Suprapubic skin (tissue), 4 donors: ENCODE data around the gene NECAB3. TPM values are rescaled to one million over a fixed set of nuclear protein-coding genes. Genes with fewer than 3 reads are reported as not detected.

ENCODE experiments used
- DNase-seq, 2 donors: peaks; one replicate each; pipeline ENCODE4 v3.0.0-alpha.2; 2019; ENCODE audit warnings: low spot score in 2 of 2
- H3K27ac ChIP-seq: fragments of 200-600 bp; sonication (generic); one replicate; pipeline ENCODE4 v1.5.1; 2019
- H3K27me3 ChIP-seq: fragments of 200-600 bp; sonication (generic); one replicate; pipeline ENCODE4 v1.5.1; 2019
- H3K36me3 ChIP-seq: fragments of 200-600 bp; sonication (generic); one replicate; pipeline ENCODE4 v1.5.1; 2019
- H3K4me1 ChIP-seq: fragments of 200-600 bp; sonication (generic); one replicate; pipeline ENCODE4 v1.5.1; 2019
- H3K4me3 ChIP-seq: fragments of 200-600 bp; sonication (generic); one replicate; pipeline ENCODE4 v1.5.1; 2019; ENCODE audit warnings: mild to moderate bottlenecking
- H3K9me3 ChIP-seq: fragments of 200-600 bp; sonication (generic); one replicate; pipeline ENCODE4 v1.5.1; 2019
- EP300 ChIP-seq: sonication (generic); formaldehyde crosslinking; IDR thresholded peaks from one replicate; pipeline ENCODE4 v1.6.1; 2017; ENCODE audit warnings: antibody characterized with exemption
- POLR2A ChIP-seq, 2 donors: fragments of 450-650 bp; IDR thresholded peaks; one replicate each; pipeline ENCODE4 v1.6.1; 2017; ENCODE audit warnings: antibody characterized with exemption in 2 of 2, mild to moderate bottlenecking in 2 of 2, moderate library complexity in 2 of 2
- POLR2AphosphoS5 ChIP-seq, 3 donors: sonication (generic); formaldehyde crosslinking; IDR thresholded peaks; one replicate each; pipeline ENCODE4 v1.6.1; 2017; ENCODE audit warnings: antibody characterized with exemption in 3 of 3
- WGBS: methylation state at CpG from one replicate; pipeline ENCODE4 v1.1.5; 2018; 5-methylcytosine and 5-hydroxymethylcytosine counted together
- total RNA-seq, 4 donors: library from RNA; depleted of rRNA; stranded (reverse); fragments of >200 nt; gene quantifications; one replicate each; pipeline ENCODE4 v1.1.0, GENCODE V29; 2016
- TF ChIP-seq, protein P1 (sequence below), 2 donors: fragments of 200-600 bp in 1 of 2; fragments of 450-650 bp in 1 of 2; sonication (generic) in 1 of 2; IDR thresholded peaks; one replicate each; pipeline ENCODE4 v1.5.1; 2016 to 2019; ENCODE audit warnings: antibody characterized with exemption in 2 of 2, mild to moderate bottlenecking in 1 of 2, moderate library complexity in 1 of 2

The NECAB3 gene
- total RNA-seq, 4 donors from 2014 or later: 19.9 to 37.5 (median 22.1) TPM

GRCh38 chr20:33713865-33714367 lies 39.7 kb upstream of the NECAB3 start:
- H3K27ac ChIP-seq: no peak overlapping the region
- 73% methylated on average over 10 of the region's 10 CpGs for WGBS
- DNase-seq: no peak
- H3K4me3 ChIP-seq: no peak overlapping the region
- H3K27me3 ChIP-seq: no peaks in the 10 kb centered on the region
- peaks cover 38% of the 10 kb centered on the region for H3K36me3 ChIP-seq
- no peak for TF ChIP-seq POLR2A (IDR thresholded peaks at IDR 0.05)
- TF ChIP-seq, protein P1, sequence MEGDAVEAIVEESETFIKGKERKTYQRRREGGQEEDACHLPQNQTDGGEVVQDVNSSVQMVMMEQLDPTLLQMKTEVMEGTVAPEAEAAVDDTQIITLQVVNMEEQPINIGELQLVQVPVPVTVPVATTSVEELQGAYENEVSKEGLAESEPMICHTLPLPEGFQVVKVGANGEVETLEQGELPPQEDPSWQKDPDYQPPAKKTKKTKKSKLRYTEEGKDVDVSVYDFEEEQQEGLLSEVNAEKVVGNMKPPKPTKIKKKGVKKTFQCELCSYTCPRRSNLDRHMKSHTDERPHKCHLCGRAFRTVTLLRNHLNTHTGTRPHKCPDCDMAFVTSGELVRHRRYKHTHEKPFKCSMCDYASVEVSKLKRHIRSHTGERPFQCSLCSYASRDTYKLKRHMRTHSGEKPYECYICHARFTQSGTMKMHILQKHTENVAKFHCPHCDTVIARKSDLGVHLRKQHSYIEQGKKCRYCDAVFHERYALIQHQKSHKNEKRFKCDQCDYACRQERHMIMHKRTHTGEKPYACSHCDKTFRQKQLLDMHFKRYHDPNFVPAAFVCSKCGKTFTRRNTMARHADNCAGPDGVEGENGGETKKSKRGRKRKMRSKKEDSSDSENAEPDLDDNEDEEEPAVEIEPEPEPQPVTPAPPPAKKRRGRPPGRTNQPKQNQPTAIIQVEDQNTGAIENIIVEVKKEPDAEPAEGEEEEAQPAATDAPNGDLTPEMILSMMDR (IDR thresholded peaks at IDR 0.05): no peak
- no peaks in the 10 kb centered on the region for H3K9me3 ChIP-seq
- peaks cover 7% of the 10 kb centered on the region for H3K4me1 ChIP-seq

GRCh38 chr20:33711446-33711738 lies 37.2 kb upstream of the NECAB3 start:
- Histone ChIP-seq H3K36me3 (peaks cover 51% of the 10 kb centered on the region), H3K4me3 (no peak overlapping the region), H3K27me3 (no peaks in the 10 kb centered on the region), H3K4me1 (peaks cover 5% of the 10 kb centered on the region), H3K27ac (no peak overlapping the region), H3K9me3 (no peaks in the 10 kb centered on the region)
- TF ChIP-seq EP300 (no peak), POLR2A (IDR thresholded peaks at IDR 0.05) (no peak)
- 87% methylated on average over 1 of the region's 1 CpG for WGBS
- no peak for DNase-seq

- no peaks in the 10 kb centered on the region for H3K27me3 ChIP-seq
- WGBS: 81% methylated on average over 14 of the region's 14 CpGs
- H3K27ac ChIP-seq: no peak overlapping the region
- DNase-seq: no peak
- H3K9me3 ChIP-seq: no peaks in the 10 kb centered on the region
- peaks cover 5% of the 10 kb centered on the region for H3K4me1 ChIP-seq
- TF ChIP-seq EP300 (no peak), POLR2AphosphoS5 (IDR thresholded peaks at IDR 0.05) (no peak), POLR2A (IDR thresholded peaks at IDR 0.05) (no peak)
- TF ChIP-seq, protein P1 (IDR thresholded peaks at IDR 0.05): no peak
- H3K36me3 ChIP-seq: peaks cover 56% of the 10 kb centered on the region
- H3K4me3 ChIP-seq: no peak overlapping the region
These were observed 36.6 kb upstream of the NECAB3 start for GRCh38 chr20:33710681-33711445.

DNA sequence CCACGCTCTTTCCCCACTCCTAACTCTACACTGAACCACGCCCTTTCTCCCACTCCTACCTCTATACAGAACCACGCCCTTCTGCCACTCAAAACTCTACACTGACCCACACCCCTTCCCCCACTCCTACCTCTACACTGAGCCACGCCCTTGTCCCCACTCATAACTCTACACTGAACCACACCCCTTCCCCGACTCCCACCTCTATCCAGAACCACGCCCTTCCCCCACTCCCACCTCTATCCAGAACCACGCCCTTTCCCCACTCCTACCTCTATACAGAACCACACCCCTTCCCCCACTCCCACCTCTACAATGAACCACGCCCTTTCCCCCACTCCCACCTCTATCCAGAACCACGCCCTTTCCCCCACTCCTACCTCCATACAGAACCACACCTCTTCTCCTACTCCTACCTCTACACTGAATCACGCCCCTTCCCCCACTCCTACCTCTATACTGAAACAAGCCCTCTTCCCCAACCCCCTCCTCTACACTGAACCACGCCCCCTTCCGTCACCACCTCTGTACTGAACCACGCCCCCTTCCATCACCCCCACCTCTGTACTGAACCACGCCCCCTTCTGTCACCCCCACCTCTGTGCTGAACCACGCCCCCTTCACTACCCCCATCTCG lies 35.8 kb upstream of the NECAB3 start:
- Histone ChIP-seq H3K4me3 (no peak overlapping the region), H3K9me3 (no peaks in the 10 kb centered on the region), H3K27ac (no peak overlapping the region), H3K36me3 (peaks cover 56% of the 10 kb centered on the region), H3K4me1 (peaks cover 5% of the 10 kb centered on the region), H3K27me3 (no peaks in the 10 kb centered on the region)
- no peak for TF ChIP-seq POLR2A (IDR thresholded peaks at IDR 0.05)
- TF ChIP-seq EP300: no peak
- TF ChIP-seq, protein P1 (IDR thresholded peaks at IDR 0.05): no peak
- no peak for TF ChIP-seq POLR2AphosphoS5 (IDR thresholded peaks at IDR 0.05)
- WGBS: 76% methylated on average over 16 of the region's 16 CpGs
- no peak for DNase-seq

DNA sequence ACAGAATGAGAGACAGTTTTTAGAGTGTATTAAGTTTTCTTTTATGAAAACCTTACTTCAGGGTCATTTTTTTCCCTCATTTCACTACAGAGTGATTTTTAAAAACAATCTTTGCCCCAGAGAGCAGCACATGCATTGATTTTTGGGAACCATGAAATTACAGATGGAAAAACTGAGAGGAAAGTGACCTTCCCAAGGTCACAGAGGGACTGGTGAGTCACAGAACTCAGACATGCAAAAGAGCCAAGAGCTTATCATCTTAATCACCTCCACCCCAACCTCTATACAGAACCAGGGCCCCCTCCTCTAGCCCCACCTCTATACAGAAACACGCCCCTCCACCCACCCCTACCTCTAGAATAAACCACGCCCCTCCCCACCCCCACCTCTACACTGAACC lies 35.2 kb upstream of the NECAB3 start:
- Histone ChIP-seq H3K36me3 (peaks cover 56% of the 10 kb centered on the region), H3K4me3 (no peak overlapping the region), H3K27me3 (no peaks in the 10 kb centered on the region), H3K4me1 (peaks cover 5% of the 10 kb centered on the region), H3K9me3 (no peaks in the 10 kb centered on the region), H3K27ac (no peak overlapping the region)
- no peak for DNase-seq
- TF ChIP-seq EP300 (no peak), POLR2AphosphoS5 (IDR thresholded peaks at IDR 0.05) (no peak), POLR2A (IDR thresholded peaks at IDR 0.05) (no peak)
- TF ChIP-seq, protein P1 (IDR thresholded peaks at IDR 0.05): no peak
- WGBS: 69% methylated on average over 2 of the region's 2 CpGs
